SK-N-SH (cell line): ENCODE data around the gene OR51S1. TPM values are rescaled to one million over a fixed set of nuclear protein-coding genes. Genes with fewer than 3 reads are reported as not detected.

Source experiments
- CTCF ChIA-PET: fragments of 300-600, 350-600 bp; formaldehyde crosslinking; extraction: SDS; loops from one replicate; lab custom pipeline; 2021; lab: Yijun Ruan, JAX
- POLR2A ChIA-PET: fragments of 350-600 bp; sonication (Branson Sonifier 250); formaldehyde crosslinking; extraction: SDS; loops from one replicate; lab custom pipeline; 2020; ENCODE audit warnings: antibody characterized with exemption, inconsistent platforms; lab: Yijun Ruan, JAX
- DNase-seq: peaks from one replicate; pipeline ENCODE4 v3.0.0; 2012
- H2AFZ ChIP-seq: fragments of 200-600 bp; sonication (generic); 2 replicates; pipeline ENCODE4 v1.8.1; 2016; ENCODE audit warnings: antibody characterized with exemption, mild to moderate bottlenecking, low read depth
- H3F3A ChIP-seq: fragments of 200-600 bp; sonication (generic); replicated peaks from 2 replicates; pipeline ENCODE3; 2016; ENCODE audit warnings: antibody characterized with exemption, mild to moderate bottlenecking; ENCODE audit not compliant: insufficient read depth
- H3K27ac ChIP-seq, 2 experiments: fragments of 200-500 bp in 1 of 2; fragments of 200-600 bp in 1 of 2; sonication (Bioruptor generic) in 1 of 2; sonication (generic), shearing (Covaris generic) in 1 of 2; 2 replicates each; pipeline versions ENCODE4 v1.5.1 to v1.6.1; 2014 to 2016; ENCODE audit warnings: low read depth in 2 of 2, inconsistent platforms in 1 of 2, low read length in 1 of 2, mild to moderate bottlenecking in 1 of 2, mixed read lengths in 1 of 2
- H3K27me3 ChIP-seq: fragments of 200-600 bp; sonication (generic), shearing (Covaris generic); 2 replicates; pipeline ENCODE4 v1.6.1; 2016; ENCODE audit warnings: mixed run types; ENCODE audit not compliant: insufficient read depth
- H3K36me3 ChIP-seq, 2 experiments: fragments of 200-500 bp in 1 of 2; fragments of 200-600 bp in 1 of 2; sonication (Bioruptor generic) in 1 of 2; sonication (generic) in 1 of 2; replicated peaks in 1 of 2; 2 replicates each; pipeline versions ENCODE3 to v1.5.1; 2014 to 2016; ENCODE audit warnings: low read length in 1 of 2, mild to moderate bottlenecking in 1 of 2; ENCODE audit not compliant: insufficient read depth in 2 of 2, control insufficient read depth in 1 of 2
- H3K4me1 ChIP-seq, 2 experiments: fragments of 200-500 bp in 1 of 2; fragments of 200-600 bp in 1 of 2; sonication (Bioruptor generic) in 1 of 2; sonication (generic), shearing (Covaris generic) in 1 of 2; 2 replicates each; pipeline versions ENCODE4 v1.5.1 to v1.6.1; 2014 to 2016; ENCODE audit warnings: low read depth in 1 of 2, low read length in 1 of 2, mixed run types in 1 of 2; ENCODE audit not compliant: insufficient read depth in 2 of 2, control insufficient read depth in 1 of 2
- H3K4me2 ChIP-seq: fragments of 200-600 bp; sonication (generic), shearing (Covaris generic); 2 replicates; pipeline ENCODE4 v1.6.1; 2017; ENCODE audit warnings: mixed run types
- H3K4me3 ChIP-seq, 2 experiments: fragments of 200-500 bp in 1 of 2; fragments of 200-600 bp in 1 of 2; sonication (Bioruptor generic) in 1 of 2; sonication (generic), shearing (Covaris generic) in 1 of 2; 2 replicates each; pipeline versions ENCODE4 v1.5.1 to v1.8.1; 2014 to 2016; ENCODE audit warnings: low read depth in 2 of 2, inconsistent platforms in 1 of 2, low read length in 1 of 2, mild to moderate bottlenecking in 1 of 2, mixed read lengths in 1 of 2, moderate library complexity in 1 of 2
- H3K79me2 ChIP-seq: fragments of 200-600 bp; sonication (generic); 2 replicates; pipeline ENCODE4 v1.8.1; 2017; ENCODE audit warnings: mild to moderate bottlenecking; ENCODE audit not compliant: insufficient read depth
- H3K9ac ChIP-seq: fragments of 200-600 bp; sonication (generic); 2 replicates; pipeline ENCODE4 v1.6.1; 2017; ENCODE audit warnings: mixed run types
- H3K9me2 ChIP-seq: fragments of 200-600 bp; sonication (generic); 2 replicates; pipeline ENCODE4 v1.6.1; 2017; ENCODE audit warnings: mixed run types
- H3K9me3 ChIP-seq: fragments of 200-600 bp; sonication (generic); 2 replicates; pipeline ENCODE4 v1.6.1; 2017; ENCODE audit warnings: mixed run types, mild to moderate bottlenecking, moderate library complexity
- H4K20me1 ChIP-seq: fragments of 200-600 bp; sonication (generic); 2 replicates; pipeline ENCODE4 v1.6.1; 2017; ENCODE audit warnings: mild to moderate bottlenecking, mixed run types; ENCODE audit not compliant: insufficient read depth
- CHD2 ChIP-seq: fragments of 150-350 bp; IDR thresholded peaks from 2 replicates; pipeline ENCODE4 v1.6.1; 2018; ENCODE audit warnings: low read length; ENCODE audit not compliant: partially characterized antibody
- ELF1 ChIP-seq: IDR thresholded peaks from 2 replicates; pipeline ENCODE4 v1.4.0; 2012
- EP300 ChIP-seq, 2 experiments: IDR thresholded peaks; 2 replicates each; pipeline versions ENCODE4 v1.4.0 to v1.6.1; 2012; ENCODE audit warnings: borderline replicate concordance in 1 of 2, low read depth in 1 of 2, low read length in 1 of 2
- EZH2phosphoT487 ChIP-seq: fragments of 200-600 bp; sonication (generic); IDR thresholded peaks from 2 replicates; pipeline ENCODE4 v1.6.1; 2017; ENCODE audit warnings: low read depth, mixed run types, mild to moderate bottlenecking, antibody characterized with exemption, moderate library complexity, borderline replicate concordance
- FOXJ3 ChIP-seq: sonication (generic); formaldehyde crosslinking; IDR thresholded peaks from 2 replicates; pipeline ENCODE4 v1.5.1; 2020; ENCODE audit warnings: mild to moderate bottlenecking, missing genetic modification reagents
- FOXM1 ChIP-seq: IDR thresholded peaks from 2 replicates; pipeline ENCODE4 v1.4.0; 2012; ENCODE audit warnings: low read depth, mild to moderate bottlenecking
- JUND ChIP-seq: IDR thresholded peaks from 2 replicates; pipeline ENCODE4 v1.4.0; 2012
- MEF2A ChIP-seq: IDR thresholded peaks from 2 replicates; pipeline ENCODE4 v1.4.0; 2012; ENCODE audit warnings: low read depth, borderline replicate concordance
- MXI1 ChIP-seq: IDR thresholded peaks from 2 replicates; pipeline ENCODE4 v1.6.1; 2012; ENCODE audit warnings: mild to moderate bottlenecking, low read depth, low read length, improper control_type of control experiment
- NFIC ChIP-seq: IDR thresholded peaks from 2 replicates; pipeline ENCODE4 v1.4.0; 2012; ENCODE audit warnings: borderline replicate concordance
- NRF1 ChIP-seq: IDR thresholded peaks from 2 replicates; pipeline ENCODE4 v1.6.1; 2012; ENCODE audit warnings: low read depth, mild to moderate bottlenecking, low read length
- POLR2AphosphoS5 ChIP-seq: IDR thresholded peaks from 2 replicates; pipeline ENCODE4 v1.6.1; 2012; ENCODE audit warnings: low read depth, low read length
- RCOR1 ChIP-seq: fragments of 150-350 bp; IDR thresholded peaks from 2 replicates; pipeline ENCODE4 v1.6.1; 2017; ENCODE audit warnings: antibody characterized with exemption, low read length
- RXRA ChIP-seq: IDR thresholded peaks from 2 replicates; pipeline ENCODE4 v1.4.0; 2012; ENCODE audit warnings: low read depth, mild to moderate bottlenecking, borderline replicate concordance
- TAF1 ChIP-seq: IDR thresholded peaks from 2 replicates; pipeline ENCODE4 v1.6.1; 2012; ENCODE audit warnings: low read depth, mild to moderate bottlenecking, low read length, moderate library complexity, borderline replicate concordance
- TCF12 ChIP-seq: IDR thresholded peaks from 2 replicates; pipeline ENCODE4 v1.4.0; 2012
- TEAD4 ChIP-seq: IDR thresholded peaks from 2 replicates; pipeline ENCODE4 v1.4.0; 2012; ENCODE audit warnings: mild to moderate bottlenecking, borderline replicate concordance; ENCODE audit not compliant: insufficient read depth
- YY1 ChIP-seq: IDR thresholded peaks from 2 replicates; pipeline ENCODE4 v1.4.0; 2012; ENCODE audit warnings: low read depth, mild to moderate bottlenecking
- WGBS: methylation state at CpG from one replicate; pipeline ENCODE4 v1.1.6; 2017; ENCODE audit warnings: low lambda C conversion rate; 5-methylcytosine and 5-hydroxymethylcytosine counted together
- polyA plus RNA-seq, 3 experiments: library from polyadenylated mRNA; depleted of rRNA; stranded (reverse); fragments of >200 nt; gene quantifications; 2 replicates each; pipeline ENCODE4 v1.2.3, GENCODE V29; 2012
- TF ChIP-seq, protein P1 (sequence below): IDR thresholded peaks from 2 replicates; pipeline ENCODE4 v1.4.0; 2012; ENCODE audit warnings: low read depth, borderline replicate concordance
- TF ChIP-seq, protein P2 (sequence below): fragments of 200-600 bp; sonication (generic); IDR thresholded peaks from 2 replicates; pipeline ENCODE4 v1.6.1; 2017; ENCODE audit warnings: antibody characterized with exemption, mild to moderate bottlenecking, moderate library complexity
- TF ChIP-seq, protein P3 (sequence below): IDR thresholded peaks from 2 replicates; pipeline ENCODE4; 2012
- TF ChIP-seq, protein P4 (sequence below): IDR thresholded peaks from 2 replicates; pipeline ENCODE4 v1.6.1; 2012; ENCODE audit warnings: mild to moderate bottlenecking, low read depth, low read length, moderate library complexity

OR51S1 gene
- polyA plus RNA-seq, 1 of the 3 experiments (the other 2 are of a cell fraction): not detected

DNA sequence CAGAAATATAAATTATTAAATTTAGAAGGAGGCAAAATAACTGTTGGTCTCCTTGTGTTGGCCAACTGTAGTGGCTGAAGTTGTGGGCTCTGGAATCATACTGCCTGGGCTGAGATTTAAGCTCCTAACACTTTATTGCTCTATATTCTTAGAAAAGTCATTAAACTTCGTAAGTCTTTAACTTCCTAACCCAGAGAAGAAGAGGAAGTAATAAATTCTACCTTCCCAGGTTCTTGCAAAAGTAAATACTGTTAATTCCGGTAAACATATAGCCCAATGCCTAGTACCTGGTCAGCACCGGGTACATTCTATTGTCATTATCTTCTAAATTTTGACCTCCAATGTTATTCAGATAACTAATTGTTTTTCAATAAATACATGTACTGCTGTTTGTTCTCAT, 37.2 kb upstream of the OR51S1 start:
- Histone ChIP-seq H3K4me1 (no peaks in the 10 kb centered on the region), H3K4me3 (no peak overlapping the region), H3K79me2 (no peaks in the 10 kb centered on the region), H3K9me3 (no peaks in the 10 kb centered on the region), H3K27ac (no peak overlapping the region)
- DNase-seq: no peak
- no peak for TF ChIP-seq FOXM1
- TF ChIP-seq TCF12: no peak
- no peak for TF ChIP-seq TEAD4
- TF ChIP-seq EZH2phosphoT487: no peak
- TF ChIP-seq MEF2A: no peak
- TF ChIP-seq, protein P1, sequence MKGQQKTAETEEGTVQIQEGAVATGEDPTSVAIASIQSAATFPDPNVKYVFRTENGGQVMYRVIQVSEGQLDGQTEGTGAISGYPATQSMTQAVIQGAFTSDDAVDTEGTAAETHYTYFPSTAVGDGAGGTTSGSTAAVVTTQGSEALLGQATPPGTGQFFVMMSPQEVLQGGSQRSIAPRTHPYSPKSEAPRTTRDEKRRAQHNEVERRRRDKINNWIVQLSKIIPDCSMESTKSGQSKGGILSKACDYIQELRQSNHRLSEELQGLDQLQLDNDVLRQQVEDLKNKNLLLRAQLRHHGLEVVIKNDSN: no peak
- TF ChIP-seq MXI1: no peak
- TF ChIP-seq TAF1: no peak
- TF ChIP-seq POLR2AphosphoS5: no peak
- no peak for TF ChIP-seq NFIC
- TF ChIP-seq EP300 (IDR thresholded peaks at IDR 0.05; ENCODE audit: borderline replicate concordance in 1 of 2, low read depth in 1 of 2, low read length in 1 of 2): no peak
- TF ChIP-seq FOXJ3: no peak
- no peak for TF ChIP-seq ELF1
- TF ChIP-seq, protein P2, sequence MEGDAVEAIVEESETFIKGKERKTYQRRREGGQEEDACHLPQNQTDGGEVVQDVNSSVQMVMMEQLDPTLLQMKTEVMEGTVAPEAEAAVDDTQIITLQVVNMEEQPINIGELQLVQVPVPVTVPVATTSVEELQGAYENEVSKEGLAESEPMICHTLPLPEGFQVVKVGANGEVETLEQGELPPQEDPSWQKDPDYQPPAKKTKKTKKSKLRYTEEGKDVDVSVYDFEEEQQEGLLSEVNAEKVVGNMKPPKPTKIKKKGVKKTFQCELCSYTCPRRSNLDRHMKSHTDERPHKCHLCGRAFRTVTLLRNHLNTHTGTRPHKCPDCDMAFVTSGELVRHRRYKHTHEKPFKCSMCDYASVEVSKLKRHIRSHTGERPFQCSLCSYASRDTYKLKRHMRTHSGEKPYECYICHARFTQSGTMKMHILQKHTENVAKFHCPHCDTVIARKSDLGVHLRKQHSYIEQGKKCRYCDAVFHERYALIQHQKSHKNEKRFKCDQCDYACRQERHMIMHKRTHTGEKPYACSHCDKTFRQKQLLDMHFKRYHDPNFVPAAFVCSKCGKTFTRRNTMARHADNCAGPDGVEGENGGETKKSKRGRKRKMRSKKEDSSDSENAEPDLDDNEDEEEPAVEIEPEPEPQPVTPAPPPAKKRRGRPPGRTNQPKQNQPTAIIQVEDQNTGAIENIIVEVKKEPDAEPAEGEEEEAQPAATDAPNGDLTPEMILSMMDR: no peak
- TF ChIP-seq RXRA: no peak
- TF ChIP-seq, protein P3, sequence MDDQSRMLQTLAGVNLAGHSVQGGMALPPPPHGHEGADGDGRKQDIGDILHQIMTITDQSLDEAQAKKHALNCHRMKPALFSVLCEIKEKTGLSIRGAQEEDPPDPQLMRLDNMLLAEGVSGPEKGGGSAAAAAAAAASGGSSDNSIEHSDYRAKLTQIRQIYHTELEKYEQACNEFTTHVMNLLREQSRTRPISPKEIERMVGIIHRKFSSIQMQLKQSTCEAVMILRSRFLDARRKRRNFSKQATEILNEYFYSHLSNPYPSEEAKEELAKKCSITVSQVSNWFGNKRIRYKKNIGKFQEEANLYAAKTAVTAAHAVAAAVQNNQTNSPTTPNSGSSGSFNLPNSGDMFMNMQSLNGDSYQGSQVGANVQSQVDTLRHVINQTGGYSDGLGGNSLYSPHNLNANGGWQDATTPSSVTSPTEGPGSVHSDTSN: no peak
- TF ChIP-seq NRF1: no peak
- TF ChIP-seq JUND: no peak
- TF ChIP-seq, all 33 proteins: peak for 0
- H3F3A ChIP-seq: no peaks in the 10 kb centered on the region
- H3K9ac ChIP-seq: no peak overlapping the region
- H2AFZ ChIP-seq: no peak overlapping the region
- no peaks in the 10 kb centered on the region for H3K27me3 ChIP-seq
- no peaks in the 10 kb centered on the region for H3K36me3 ChIP-seq
- ChIA-PET CTCF (no interaction called here), POLR2A (no interaction called here)
- H3K4me2 ChIP-seq: no peak overlapping the region
- H3K9me2 ChIP-seq: no peaks in the 10 kb centered on the region
- H4K20me1 ChIP-seq: no peaks in the 10 kb centered on the region
- 13% methylated on average over 3 of the region's 3 CpGs for WGBS

DNA sequence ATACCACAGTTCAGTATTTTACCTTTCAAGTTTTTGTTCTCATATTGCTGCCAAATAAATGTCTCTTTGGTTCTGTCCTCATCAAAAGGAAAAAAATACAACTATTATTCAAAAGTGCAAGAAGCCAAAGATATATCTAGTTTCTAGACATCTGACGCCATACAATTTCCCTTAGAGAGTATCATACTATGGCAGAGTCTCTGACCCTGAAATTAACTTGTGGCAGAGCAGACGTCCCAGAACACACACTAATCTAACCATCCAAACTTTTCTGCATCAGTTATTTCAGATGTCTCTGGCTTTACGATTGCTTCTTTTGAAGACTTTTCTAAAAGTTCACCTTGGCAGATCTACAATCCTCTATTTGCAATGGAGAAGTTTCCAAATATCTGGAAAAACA, 35.4 kb upstream of the OR51S1 start:
- H3K27me3 ChIP-seq: no peaks in the 10 kb centered on the region
- H3K27ac ChIP-seq: no peak overlapping the region
- H3K36me3 ChIP-seq: no peaks in the 10 kb centered on the region
- no peak overlapping the region for H3K4me2 ChIP-seq
- H3F3A ChIP-seq: no peaks in the 10 kb centered on the region
- DNase-seq: no peak
- no peaks in the 10 kb centered on the region for H4K20me1 ChIP-seq
- ChIA-PET POLR2A (no interaction called here), CTCF (no interaction called here)
- H3K4me1 ChIP-seq: no peaks in the 10 kb centered on the region
- WGBS: 1% methylated on average over 3 of the region's 3 CpGs
- no peak overlapping the region for H2AFZ ChIP-seq
- H3K9me2 ChIP-seq: no peaks in the 10 kb centered on the region
- no peak overlapping the region for H3K4me3 ChIP-seq
- H3K79me2 ChIP-seq: no peaks in the 10 kb centered on the region
- no peak overlapping the region for H3K9ac ChIP-seq
- H3K9me3 ChIP-seq: no peaks in the 10 kb centered on the region
- TF ChIP-seq JUND (no peak), RCOR1 (no peak), YY1 (no peak), CHD2 (no peak)
- TF ChIP-seq, protein P4, sequence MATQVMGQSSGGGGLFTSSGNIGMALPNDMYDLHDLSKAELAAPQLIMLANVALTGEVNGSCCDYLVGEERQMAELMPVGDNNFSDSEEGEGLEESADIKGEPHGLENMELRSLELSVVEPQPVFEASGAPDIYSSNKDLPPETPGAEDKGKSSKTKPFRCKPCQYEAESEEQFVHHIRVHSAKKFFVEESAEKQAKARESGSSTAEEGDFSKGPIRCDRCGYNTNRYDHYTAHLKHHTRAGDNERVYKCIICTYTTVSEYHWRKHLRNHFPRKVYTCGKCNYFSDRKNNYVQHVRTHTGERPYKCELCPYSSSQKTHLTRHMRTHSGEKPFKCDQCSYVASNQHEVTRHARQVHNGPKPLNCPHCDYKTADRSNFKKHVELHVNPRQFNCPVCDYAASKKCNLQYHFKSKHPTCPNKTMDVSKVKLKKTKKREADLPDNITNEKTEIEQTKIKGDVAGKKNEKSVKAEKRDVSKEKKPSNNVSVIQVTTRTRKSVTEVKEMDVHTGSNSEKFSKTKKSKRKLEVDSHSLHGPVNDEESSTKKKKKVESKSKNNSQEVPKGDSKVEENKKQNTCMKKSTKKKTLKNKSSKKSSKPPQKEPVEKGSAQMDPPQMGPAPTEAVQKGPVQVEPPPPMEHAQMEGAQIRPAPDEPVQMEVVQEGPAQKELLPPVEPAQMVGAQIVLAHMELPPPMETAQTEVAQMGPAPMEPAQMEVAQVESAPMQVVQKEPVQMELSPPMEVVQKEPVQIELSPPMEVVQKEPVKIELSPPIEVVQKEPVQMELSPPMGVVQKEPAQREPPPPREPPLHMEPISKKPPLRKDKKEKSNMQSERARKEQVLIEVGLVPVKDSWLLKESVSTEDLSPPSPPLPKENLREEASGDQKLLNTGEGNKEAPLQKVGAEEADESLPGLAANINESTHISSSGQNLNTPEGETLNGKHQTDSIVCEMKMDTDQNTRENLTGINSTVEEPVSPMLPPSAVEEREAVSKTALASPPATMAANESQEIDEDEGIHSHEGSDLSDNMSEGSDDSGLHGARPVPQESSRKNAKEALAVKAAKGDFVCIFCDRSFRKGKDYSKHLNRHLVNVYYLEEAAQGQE: no peak
- TF ChIP-seq, protein P3: no peak
